ENCODE results near the gene LYPD8.

GRCh38 chr1:248730507-248731335 is 24.8 kb downstream of the LYPD8 start:
- no peak for TF ChIP-seq CTCF (conservative IDR thresholded peaks at IDR 0.05; ENCODE audit: low read depth in 2 of 2)
- TF ChIP-seq POLR2AphosphoS5 (IDR thresholded peaks at IDR 0.05; ENCODE audit: low read depth): no peak
